ENCODE results near the gene PKNOX2. TPM values are rescaled to one million over a fixed set of nuclear protein-coding genes. Genes with fewer than 3 reads are reported as not detected.
A peak's percentile ranks its signal among the peaks of the same experiment; 100 is the strongest.

PKNOX2 gene
- total and polyA plus RNA-seq, 9 of the 15 experiments (the other 6 are each of a cell fraction or from before 2014, with no cell fraction given): not detected

DNA sequence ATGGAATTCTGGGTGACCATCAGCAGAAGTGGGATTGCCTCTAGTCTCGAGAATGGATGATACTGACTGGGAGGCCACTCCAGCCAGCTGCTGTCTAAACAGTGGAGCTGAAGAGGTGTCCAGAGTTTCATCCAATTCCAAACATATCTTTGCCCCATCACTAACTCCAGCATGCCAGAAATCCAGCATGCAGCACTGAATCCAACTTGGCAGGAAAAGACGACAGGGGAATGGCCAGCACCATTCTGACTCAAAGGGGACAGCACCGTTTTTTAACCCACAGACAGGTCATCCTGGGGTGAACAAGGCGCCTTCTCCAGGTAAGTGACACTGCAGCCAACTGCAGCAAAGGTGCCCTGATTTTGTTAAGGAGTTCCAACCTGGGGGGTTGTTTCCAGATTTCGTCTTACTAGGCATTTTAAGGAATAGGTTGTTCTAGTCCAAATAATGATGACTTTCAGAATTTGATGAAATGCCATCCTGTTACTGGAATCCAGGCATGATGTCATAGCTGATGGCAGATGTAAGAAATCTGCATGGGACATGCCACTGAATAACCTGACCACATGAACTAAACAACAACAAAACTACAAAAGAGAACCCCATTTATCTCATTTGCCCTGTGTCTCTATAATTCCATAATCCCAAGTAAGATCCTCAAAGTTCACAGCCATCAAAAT is 299.2 kb downstream of the PKNOX2 start (continued):
- TF ChIP-seq ZNF79 (CRISPR knock-in tag; IDR thresholded peaks at IDR 0.05; ENCODE audit: low read depth): no peak
- peak; percentile 23; the same call in 1 of the 2 replicates for TF ChIP-seq C11orf30 (IDR thresholded peaks at IDR 0.05; ENCODE audit: low read depth)
- no peak for TF ChIP-seq TARDBP (IDR thresholded peaks at IDR 0.05)
- no peak for TF ChIP-seq ELF1 (tag; IDR thresholded peaks at IDR 0.05)
- no peak for TF ChIP-seq SAFB (IDR thresholded peaks at IDR 0.05; ENCODE audit: borderline replicate concordance, low read depth, low read length)
- TF ChIP-seq GTF2E2 (tag; IDR thresholded peaks at IDR 0.05): no peak
- TF ChIP-seq HIVEP1 (CRISPR knock-in tag; IDR thresholded peaks at IDR 0.05): no peak
- TF ChIP-seq BRCA1 (IDR thresholded peaks at IDR 0.05): no peak
- TF ChIP-seq BRCA1 (CRISPR knock-in tag; IDR thresholded peaks at IDR 0.05): no peak
- TF ChIP-seq SMARCA5 (IDR thresholded peaks at IDR 0.05): no peak
- TF ChIP-seq, protein P1, sequence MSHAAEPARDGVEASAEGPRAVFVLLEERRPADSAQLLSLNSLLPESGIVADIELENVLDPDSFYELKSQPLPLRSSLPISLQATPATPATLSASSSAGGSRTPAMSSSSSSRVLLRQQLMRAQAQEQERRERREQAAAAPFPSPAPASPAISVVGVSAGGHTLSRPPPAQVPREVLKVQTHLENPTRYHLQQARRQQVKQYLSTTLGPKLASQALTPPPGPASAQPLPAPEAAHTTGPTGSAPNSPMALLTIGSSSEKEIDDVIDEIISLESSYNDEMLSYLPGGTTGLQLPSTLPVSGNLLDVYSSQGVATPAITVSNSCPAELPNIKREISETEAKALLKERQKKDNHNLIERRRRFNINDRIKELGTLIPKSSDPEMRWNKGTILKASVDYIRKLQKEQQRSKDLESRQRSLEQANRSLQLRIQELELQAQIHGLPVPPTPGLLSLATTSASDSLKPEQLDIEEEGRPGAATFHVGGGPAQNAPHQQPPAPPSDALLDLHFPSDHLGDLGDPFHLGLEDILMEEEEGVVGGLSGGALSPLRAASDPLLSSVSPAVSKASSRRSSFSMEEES (CRISPR knock-in tag; IDR thresholded peaks at IDR 0.05): no peak
- no peak for TF ChIP-seq FOS (IDR thresholded peaks at IDR 0.05; ENCODE audit: extremely low read depth, insufficient read length)
- TF ChIP-seq, protein P2, sequence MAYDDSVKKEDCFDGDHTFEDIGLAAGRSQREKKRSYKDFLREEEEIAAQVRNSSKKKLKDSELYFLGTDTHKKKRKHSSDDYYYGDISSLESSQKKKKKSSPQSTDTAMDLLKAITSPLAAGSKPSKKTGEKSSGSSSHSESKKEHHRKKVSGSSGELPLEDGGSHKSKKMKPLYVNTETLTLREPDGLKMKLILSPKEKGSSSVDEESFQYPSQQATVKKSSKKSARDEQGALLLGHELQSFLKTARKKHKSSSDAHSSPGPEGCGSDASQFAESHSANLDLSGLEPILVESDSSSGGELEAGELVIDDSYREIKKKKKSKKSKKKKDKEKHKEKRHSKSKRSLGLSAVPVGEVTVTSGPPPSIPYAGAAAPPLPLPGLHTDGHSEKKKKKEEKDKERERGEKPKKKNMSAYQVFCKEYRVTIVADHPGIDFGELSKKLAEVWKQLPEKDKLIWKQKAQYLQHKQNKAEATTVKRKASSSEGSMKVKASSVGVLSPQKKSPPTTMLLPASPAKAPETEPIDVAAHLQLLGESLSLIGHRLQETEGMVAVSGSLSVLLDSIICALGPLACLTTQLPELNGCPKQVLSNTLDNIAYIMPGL (CRISPR knock-in tag; IDR thresholded peaks at IDR 0.05): no peak
- TF ChIP-seq, protein P3, sequence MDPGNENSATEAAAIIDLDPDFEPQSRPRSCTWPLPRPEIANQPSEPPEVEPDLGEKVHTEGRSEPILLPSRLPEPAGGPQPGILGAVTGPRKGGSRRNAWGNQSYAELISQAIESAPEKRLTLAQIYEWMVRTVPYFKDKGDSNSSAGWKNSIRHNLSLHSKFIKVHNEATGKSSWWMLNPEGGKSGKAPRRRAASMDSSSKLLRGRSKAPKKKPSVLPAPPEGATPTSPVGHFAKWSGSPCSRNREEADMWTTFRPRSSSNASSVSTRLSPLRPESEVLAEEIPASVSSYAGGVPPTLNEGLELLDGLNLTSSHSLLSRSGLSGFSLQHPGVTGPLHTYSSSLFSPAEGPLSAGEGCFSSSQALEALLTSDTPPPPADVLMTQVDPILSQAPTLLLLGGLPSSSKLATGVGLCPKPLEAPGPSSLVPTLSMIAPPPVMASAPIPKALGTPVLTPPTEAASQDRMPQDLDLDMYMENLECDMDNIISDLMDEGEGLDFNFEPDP (CRISPR knock-in tag; IDR thresholded peaks at IDR 0.05): no peak
- TF ChIP-seq, protein P4, sequence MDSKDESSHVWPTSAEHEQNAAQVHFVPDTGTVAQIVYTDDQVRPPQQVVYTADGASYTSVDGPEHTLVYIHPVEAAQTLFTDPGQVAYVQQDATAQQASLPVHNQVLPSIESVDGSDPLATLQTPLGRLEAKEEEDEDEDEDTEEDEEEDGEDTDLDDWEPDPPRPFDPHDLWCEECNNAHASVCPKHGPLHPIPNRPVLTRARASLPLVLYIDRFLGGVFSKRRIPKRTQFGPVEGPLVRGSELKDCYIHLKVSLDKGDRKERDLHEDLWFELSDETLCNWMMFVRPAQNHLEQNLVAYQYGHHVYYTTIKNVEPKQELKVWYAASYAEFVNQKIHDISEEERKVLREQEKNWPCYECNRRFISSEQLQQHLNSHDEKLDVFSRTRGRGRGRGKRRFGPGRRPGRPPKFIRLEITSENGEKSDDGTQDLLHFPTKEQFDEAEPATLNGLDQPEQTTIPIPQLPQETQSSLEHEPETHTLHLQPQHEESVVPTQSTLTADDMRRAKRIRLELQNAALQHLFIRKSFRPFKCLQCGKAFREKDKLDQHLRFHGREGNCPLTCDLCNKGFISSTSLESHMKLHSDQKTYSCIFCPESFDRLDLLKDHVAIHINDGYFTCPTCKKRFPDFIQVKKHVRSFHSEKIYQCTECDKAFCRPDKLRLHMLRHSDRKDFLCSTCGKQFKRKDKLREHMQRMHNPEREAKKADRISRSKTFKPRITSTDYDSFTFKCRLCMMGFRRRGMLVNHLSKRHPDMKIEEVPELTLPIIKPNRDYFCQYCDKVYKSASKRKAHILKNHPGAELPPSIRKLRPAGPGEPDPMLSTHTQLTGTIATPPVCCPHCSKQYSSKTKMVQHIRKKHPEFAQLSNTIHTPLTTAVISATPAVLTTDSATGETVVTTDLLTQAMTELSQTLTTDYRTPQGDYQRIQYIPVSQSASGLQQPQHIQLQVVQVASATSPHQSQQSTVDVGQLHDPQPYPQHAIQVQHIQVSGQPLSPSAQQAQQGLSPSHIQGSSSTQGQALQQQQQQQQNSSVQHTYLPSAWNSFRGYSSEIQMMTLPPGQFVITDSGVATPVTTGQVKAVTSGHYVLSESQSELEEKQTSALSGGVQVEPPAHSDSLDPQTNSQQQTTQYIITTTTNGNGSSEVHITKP (IDR thresholded peaks at IDR 0.05; ENCODE audit: partially characterized antibody): peak; percentile 40
- TF ChIP-seq, protein P5, sequence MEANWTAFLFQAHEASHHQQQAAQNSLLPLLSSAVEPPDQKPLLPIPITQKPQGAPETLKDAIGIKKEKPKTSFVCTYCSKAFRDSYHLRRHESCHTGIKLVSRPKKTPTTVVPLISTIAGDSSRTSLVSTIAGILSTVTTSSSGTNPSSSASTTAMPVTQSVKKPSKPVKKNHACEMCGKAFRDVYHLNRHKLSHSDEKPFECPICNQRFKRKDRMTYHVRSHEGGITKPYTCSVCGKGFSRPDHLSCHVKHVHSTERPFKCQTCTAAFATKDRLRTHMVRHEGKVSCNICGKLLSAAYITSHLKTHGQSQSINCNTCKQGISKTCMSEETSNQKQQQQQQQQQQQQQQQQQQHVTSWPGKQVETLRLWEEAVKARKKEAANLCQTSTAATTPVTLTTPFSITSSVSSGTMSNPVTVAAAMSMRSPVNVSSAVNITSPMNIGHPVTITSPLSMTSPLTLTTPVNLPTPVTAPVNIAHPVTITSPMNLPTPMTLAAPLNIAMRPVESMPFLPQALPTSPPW (CRISPR knock-in tag; IDR thresholded peaks at IDR 0.05): no peak
- no peak for TF ChIP-seq GATAD2B (IDR thresholded peaks at IDR 0.05; ENCODE audit: borderline replicate concordance)
- TF ChIP-seq CBX8 (IDR thresholded peaks at IDR 0.05; ENCODE audit: borderline replicate concordance, extremely low read depth, low read depth, low read length, poor library complexity, severe bottlenecking): no peak
- no peak for TF ChIP-seq PTBP1 (IDR thresholded peaks at IDR 0.05; ENCODE audit: low read depth, low read length)
